Anterior cingulate cortex (tissue), 58 donors: Measurements from ENCODE around the gene TRPC4.

Experiments used
- DNase-seq, 58 donors: peaks; one replicate each; lab custom pipeline; 2025; lab: John Stamatoyannopoulos, UW

TRPC4 gene

GRCh38 chr13:37735293-37735692, 134.3 kb downstream of the TRPC4 start:
- DNase-seq = no peak

- DNase-seq = no peak
Measured at GRCh38 chr13:37729876-37730275, 139.7 kb downstream of the TRPC4 start.

GRCh38 chr13:37716420-37717195, 153.0 kb downstream of the TRPC4 start:
- no peak for DNase-seq

DNA sequence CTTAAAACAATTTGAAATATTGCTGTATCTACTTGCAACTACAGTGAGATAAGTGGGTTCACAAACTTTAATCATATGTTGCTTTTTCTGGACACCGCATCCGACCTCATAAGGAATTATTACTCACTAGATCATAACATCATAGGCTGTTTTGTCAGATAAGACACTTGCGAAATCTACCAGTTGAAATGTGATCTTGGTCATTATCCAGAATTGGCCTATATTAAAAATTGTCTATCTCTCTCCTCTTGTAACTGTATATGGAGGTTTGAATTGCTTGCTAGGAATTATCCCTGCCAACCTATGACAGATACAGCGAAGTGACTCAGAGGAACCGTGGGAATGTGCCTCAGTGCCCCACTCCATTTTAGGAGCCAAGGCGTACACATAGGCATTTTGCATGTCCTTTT, 154.0 kb downstream of the TRPC4 start:
- DNase-seq = no peak

- no peak for DNase-seq
Measured at GRCh38 chr13:37709318-37709717, 160.3 kb downstream of the TRPC4 start.

DNA sequence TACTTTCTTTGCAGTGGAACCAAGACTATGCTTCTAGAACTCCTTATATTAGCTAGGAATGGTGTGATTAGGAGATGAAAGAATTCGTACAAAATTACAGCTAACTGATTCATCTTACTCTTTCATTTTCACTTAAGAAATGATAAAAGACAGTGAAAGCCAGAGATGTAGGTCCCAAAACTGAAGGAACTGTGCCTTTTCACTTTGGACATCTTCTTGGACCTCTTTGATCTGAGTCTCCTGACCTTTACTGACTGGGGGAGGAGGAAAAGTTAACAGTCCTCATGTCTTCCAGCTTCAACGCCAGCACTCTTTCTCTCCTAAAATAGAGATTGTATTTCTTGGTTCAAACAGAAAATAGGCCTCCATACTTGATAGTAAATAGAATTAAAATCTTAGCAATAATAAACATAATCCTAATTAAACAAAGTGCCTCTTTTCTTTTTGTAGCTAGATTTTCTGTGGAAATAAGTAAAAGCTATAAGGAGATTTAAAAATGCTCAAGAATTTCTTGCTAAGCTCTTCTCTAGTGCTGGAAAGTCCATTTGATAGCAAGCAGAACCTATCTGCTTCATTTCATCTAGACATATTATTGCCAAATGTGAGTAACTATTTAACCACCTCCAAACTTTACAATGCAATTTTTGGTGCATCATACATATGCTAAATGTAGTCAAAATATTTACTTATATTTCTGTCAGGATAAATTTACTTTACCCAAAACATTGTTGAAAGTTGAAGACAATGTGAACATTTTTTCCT, 161.7 kb downstream of the TRPC4 start:
- DNase-seq = no peak

- DNase-seq = no peak
Measured at GRCh38 chr13:37706041-37706440, 163.5 kb downstream of the TRPC4 start.

DNA sequence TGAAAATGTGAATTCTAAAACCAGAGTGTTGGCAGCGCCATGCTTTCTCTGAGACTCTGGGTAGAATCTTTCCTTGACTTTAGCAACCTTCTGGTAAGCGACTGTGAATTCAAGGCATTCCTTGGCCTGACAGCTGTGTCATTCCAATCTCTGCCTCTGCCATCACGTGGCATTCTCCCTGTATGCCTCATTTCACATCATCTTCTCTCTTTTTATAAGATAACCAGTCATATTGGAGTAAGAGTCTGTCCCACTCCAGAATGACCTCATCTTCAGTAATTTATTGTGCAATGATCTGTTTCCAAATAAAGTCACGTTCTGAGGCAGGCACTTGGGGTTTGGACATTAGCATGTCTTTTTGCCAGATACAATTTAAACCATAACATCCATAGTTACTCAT, 167.6 kb downstream of the TRPC4 start:
- no peak for DNase-seq

DNA sequence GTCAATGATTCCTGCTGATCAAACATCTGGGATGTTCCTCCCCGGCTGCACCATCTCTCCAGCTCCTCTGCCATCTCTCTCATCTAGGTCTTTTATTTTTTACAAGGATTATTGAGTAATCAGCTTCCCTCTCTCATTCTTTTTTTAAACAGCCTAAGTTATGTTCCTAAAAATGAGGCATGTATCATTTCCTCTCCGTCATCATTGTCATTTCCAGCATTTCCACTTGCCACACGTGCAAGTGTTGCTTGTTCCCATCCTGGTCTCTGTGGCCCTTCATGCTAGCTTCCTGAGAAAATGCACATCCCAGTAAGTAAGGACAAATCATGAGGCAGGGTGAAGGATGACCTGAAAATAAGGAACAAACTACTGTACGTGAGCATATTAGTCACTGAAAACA, 168.3 kb downstream of the TRPC4 start:
- no peak for DNase-seq

DNA sequence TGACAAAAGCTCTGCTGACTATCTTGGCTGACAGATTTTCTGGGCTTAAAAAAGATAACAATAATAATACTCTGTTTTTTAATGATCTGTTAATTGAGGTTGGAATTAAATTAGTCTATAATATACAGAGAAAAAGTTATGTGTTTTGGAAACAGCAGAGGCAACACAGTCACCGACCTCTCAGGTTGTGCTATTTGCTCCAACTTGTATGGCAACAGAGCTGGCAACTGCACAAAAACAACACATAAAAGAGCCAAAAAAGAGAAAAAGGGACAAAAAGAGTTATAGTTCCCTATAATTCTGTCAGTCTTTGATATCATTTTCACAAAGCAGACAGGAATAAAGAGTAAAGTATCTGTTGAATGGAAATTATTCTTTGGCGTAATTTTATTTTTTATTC, 168.7 kb downstream of the TRPC4 start:
- no peak for DNase-seq

GRCh38 chr13:37695200-37695599, 174.4 kb downstream of the TRPC4 start:
- DNase-seq = no peak

DNA sequence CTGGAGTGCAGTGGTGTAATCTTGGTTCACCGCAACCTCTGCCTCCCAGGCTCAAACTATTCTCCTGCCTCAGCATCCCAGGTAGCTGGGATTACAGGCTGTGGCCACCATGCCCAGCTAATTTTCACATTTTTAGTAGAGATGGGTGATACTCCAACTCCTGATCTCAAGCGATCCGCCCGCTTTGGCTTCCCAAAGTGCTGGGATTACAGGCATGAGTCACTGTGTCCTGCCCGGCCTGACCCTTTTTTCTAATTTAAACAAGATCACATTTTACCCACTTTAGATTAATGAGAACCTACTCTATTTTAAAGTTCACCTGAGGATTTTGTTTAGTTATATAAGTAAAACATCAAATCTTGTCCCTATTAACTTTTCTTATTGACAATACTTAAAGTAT, 179.2 kb downstream of the TRPC4 start:
- DNase-seq = no peak

GRCh38 chr13:37686501-37686900, 183.1 kb downstream of the TRPC4 start:
- DNase-seq = no peak

GRCh38 chr13:37685206-37685605, 184.4 kb downstream of the TRPC4 start:
- DNase-seq = no peak

- no peak for DNase-seq
Measured at GRCh38 chr13:37682496-37682895, 187.1 kb downstream of the TRPC4 start.

DNA sequence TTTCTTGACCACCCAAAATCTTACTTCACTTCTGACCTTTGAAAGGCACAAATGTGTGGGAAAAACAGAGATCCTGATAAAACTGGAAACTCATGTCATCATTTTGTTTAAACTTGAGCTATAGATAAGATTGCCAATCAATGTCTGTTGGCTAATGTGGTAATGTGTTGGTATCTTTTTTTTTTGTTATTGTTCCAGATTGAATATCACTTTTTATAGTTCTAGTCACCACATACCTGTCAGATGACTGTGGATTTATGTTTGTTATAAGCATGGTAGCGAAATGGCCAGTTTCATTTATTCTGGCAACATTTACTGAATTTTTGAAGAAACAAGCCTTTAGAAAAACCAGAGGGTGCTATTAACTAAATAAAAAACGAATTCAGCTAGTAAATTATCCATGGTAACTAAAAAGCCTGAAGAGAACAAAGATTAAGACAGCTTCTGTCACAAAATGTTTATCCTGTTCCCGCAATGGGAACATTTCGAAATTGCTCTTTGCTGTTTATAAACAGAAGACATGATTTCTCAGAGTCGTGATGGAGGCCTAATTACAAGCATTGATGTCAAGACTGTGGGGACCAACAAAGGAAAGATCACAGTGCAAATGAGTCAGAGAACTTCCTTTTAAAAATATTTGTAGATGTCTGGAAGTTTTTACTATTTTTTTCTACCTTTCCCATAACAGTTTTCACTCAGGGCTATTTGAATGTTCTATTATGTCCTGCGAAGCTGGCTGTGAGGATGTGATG, 188.1 kb downstream of the TRPC4 start:
- no peak for DNase-seq

DNA sequence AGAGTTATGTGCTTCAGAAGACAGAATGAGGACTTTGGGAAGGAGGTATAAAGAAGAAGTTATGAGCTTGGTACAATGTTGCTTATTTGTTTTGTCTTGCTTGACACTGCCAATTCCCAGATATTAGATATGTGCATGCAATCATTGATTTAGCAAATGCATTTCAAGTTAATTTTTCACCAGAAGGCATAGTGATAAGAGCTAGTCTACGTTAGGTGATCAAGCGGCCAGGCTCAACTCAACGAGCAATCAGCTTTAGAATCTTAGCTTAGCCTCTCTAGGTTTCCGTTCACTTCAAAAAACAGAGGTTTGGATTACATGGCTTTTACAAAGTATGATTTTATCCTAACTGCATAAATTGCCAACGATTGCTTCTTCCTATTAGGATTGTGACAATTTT, 189.4 kb downstream of the TRPC4 start:
- no peak for DNase-seq

DNA sequence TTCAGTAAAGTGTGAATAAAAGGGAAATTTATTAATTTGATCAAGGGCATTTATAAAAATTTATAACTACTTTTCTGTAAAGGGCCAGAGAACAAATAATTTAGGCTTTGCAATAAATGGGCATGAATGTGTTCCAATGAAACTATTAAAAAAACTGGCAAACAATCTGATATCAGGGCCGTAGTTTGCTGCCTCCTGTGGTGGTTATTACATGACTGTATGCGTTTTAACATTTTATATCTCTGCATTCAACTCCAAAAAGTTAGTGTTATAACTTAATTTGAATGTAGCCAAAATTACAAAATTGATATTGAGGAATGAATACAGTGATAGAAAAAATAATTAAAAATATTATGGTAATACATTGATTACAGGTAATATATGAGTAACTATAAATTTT, 190.5 kb downstream of the TRPC4 start:
- no peak for DNase-seq

- DNase-seq = no peak
Measured at GRCh38 chr13:37669845-37670244, 199.7 kb downstream of the TRPC4 start.

DNA sequence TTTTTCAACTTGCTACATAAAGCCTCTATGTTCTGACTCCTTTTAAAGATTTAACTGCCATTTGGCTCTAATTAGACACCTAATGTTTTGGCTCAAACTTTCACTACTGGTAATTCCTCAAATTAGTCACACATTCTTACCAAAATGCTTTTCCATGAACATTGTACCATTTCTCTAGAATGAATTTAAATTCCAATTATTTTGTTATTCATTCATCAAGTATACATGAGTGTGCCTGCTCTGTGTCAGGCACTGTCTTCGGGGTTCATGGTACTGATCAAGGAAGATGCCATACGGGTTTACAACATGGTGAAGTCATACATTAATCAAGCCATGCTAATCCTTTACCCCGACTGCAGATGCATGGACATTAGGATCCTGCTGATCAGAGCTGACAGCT, 201.9 kb downstream of the TRPC4 start:
- DNase-seq = no peak

DNA sequence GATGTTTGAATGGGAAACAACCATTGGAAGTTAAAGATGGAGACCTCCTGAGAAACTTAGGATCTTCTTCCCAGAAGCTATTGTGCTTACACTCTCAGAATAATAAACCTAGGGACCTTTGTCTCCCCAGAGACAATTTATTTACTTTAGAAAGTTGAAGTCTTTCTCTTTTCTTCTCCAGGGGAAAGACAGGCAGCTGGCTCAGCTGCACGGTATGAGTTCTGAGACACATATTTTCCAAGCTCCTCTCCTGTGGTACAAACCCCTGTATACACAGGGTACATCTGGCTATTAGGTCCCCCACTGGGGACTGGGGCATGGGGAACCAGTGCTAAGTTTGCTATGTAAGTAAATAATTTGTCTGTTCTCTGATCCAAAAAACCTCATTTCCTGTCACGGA, 203.5 kb downstream of the TRPC4 start:
- no peak for DNase-seq
